Stimulated activated CD4-positive, alpha-beta T cell treated with anti-CD3 and anti-CD28 coated beads, Interleukin-2, amount 100 ng/mL, for 4 hours (primary cell): ENCODE measurements around the gene CCDC141.

ENCODE experiments used
- DNase-seq: peaks from one replicate; pipeline ENCODE4 v3.0.0-alpha.2; 2020; ENCODE audit warnings: low read depth

The CCDC141 gene

DNA sequence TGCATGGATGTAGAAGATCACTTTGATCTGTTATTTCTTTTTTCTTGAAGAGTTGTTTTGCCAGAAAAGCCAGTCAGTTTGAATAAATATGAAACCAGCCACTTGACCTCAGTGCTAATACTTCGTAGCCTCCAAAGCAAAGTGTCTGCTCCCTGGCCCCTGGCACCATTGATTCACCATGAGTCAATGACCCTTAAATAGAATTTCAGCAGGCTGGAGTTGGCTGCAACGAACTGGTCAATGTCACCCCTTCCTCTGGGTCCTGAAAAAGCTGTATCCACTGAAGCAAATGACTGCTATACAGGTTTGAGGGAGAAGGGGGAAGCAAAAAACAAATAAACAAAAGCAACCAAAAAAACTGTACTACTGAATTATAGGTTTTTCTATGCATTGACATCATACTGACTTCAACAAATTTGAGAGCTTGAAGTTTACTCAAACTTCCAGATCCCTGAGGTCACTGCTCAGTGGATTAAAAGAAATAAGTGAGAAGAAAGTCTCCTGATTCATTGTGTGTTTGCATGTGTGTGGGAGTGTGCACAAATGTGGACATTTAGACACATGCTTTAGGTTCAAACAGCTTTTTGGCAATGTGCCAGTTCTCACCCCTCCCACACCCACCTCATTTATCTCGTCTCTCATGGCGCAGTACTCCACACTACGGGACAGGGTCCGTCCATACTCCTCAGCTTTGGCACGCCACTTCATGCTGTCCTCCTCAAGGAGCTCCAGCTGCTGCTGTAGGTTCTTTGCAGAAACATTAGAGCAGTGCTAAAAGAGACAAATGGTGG, 184.6 kb downstream of the CCDC141 start:
- no peak for DNase-seq

DNA sequence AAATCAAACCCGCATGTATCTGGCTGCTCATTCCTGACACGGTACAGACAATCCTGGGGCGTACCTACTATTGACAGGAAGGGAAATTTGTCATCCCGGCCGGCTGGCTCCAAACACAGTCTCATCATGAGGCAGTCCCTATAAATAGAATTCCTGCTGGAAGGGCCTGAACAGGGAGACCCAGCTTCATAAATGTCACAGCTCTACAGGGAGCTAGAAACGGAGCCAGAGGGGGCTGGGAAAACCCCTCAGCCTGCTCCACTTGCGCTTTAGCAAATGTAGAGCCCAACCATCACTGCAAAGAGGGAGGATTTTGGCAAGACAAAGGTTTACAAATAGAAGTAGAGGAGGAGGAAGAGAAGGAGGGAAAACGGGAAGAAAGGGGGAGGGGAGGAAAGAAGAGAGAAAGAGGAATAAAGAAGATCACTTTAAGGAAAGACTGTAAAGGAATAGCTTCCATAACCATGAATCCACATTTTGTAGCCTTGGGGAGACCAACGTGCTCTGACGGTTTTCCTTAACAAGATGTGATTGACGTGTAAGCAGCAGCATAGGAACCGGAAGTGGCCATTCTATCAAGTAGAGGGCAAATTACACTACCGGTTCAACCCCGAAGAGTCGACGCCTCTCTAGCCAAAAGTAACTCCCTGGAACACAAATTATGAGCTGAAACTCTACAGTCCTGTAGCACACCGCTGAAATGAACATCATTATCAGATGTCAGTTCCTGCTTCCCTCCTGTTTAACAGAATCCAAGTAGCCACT, 185.9 kb downstream of the CCDC141 start:
- DNase-seq = no peak

DNA sequence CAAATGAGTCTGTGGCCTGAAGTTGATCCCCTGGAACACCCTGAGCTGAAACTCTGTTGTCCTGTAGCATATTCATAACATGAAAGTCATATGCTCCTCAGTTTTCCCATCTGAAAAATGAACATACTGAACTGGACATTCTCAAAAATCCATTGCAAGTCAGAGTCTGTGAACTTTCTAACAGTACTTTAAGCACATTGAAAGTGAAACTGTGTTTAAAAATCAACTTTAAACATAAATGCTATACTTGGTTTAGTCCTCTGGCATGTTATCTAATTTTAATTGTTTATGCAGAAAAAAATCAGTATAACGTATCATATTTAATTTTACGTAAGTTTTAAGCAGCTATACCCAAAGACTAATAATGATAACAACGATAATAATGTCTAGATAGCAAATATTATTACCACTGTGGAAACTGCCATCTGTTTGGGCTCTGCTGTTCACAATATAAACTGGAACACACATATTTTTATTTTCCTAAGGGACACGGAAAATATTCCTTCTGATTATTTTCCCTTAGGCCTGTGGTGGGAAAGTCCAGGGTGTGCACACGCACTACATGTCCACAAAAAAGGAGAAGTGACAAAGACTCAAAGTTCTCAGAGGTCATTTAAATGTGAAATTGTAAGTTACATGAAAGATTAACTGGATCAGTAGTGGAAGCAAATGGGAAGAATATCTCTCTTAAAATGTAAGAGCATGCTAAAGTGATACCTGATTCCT, 186.6 kb downstream of the CCDC141 start:
- no peak for DNase-seq

DNA sequence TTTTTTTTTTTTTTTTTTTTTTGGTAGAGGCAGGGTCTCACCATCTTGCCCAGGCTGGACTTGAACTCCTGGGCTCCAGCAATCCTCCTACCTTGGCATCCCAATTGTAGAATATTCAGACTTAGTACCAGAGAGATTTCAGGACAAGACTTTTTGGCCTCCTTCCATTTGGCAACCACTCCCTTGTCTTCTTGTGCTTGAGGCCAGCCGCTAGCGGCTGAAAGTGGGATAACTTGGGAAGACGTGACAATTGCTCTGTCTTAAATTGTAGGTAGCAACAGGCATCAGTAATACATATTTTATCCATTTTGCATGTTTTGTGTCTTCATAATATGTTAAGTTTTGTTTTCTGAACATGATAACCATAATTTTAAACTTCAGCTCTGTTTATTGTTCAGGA, 189.4 kb downstream of the CCDC141 start:
- no peak for DNase-seq

DNA sequence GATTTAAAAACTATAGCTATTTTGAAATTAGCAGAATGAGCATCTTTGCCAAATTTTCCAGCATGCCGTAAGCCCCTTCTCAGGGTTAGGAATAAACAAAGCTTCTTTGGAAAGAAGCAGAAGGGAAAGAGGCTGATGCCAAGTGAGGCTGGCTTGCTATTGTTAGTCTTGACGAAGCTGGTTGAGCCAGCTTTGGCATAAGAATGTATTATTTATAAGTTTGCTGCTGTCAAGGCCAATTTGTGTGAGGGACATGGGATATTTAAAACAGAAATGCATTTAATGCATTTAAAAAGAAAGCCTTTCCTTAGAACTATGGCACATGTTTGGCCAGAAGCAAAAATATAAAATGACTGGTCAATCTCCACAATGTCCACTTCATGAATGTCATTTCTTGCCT, 190.2 kb downstream of the CCDC141 start:
- no peak for DNase-seq

DNA sequence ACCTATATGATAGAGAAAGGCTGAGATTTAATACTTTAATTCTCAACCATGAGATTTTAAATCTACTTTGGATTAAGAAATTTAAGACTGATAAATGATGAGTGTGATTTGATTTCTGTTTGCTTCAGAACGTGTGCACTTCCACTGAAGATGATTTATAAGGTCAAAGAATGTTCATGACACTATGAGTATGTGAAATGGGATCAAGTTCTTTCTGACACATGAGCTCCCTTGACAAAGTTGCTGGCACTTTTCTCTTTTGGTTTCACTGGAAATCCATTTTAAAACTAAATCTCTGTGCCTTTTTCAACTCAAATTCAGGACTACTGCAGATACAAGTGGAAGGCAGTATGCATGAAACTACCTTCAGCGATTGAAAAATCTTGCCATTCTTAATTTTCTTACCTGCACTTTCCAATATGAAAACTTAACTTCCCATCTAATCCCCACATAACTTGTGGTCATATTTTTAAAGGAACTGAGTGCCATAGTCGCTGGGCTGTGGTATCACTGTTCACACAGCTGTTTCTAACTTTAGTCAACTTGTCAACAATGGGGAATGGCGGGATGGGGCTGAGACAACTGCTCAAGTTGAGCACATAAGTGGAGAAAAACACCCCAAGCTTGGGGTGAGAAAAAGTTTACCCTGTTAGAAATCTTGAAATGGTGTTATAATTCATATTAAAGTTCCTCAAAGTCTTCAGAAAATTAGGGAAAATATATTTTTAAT, 190.9 kb downstream of the CCDC141 start:
- no peak for DNase-seq

DNA sequence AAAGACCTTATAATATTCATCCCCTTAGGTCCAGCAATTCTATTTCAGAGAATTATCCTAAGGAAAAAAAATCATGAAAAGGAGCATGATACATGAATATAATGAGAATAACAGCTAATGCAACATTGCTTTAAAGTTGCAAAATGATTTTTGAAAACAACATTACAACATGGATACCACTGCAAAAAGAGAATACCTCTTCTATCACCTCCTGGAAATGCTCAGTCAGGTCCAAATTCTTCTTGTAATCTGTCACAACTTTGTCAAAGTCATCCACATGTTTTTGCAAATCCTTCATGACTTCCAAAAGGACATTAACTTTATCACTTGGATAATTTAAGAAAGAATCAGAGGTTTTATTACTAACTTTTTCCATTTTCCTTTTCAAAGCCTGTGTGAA, 194.8 kb downstream of the CCDC141 start:
- no peak for DNase-seq

DNA sequence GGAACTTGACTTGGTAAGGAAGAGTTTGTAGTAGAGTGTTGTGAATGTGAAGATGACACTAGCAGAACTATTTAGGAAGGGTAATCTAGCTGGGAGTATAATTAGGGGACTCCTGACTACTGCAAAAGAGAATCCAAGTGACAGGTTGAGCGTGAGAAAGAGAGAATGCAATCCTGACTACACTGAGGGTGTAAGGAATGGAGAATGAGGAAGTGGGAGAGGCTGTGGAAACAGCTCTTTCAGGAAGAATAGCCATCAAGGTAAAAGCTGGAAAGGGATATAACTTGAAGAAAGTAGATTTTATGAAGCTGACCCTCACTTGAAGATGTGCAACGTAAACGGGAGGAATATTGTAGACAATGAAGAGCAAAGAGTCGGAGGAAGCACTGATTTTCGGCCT, 201.6 kb downstream of the CCDC141 start:
- no peak for DNase-seq

DNA sequence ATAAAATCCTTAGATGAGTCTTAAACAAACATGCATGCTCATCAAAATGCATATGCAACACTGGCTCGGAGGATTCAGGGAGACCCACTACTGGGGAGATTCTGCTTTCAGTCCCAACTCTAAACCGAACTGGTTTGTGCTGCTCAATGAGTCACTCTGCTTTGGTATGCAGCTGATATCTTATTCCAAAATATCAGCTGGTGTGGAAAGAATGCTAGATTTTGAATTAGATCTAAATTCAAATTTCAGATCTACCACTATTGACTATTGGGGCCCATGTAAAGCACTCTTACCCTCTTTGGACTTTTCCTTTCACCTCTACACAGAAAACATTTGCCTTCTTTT, 203.5 kb downstream of the CCDC141 start:
- no peak for DNase-seq

DNA sequence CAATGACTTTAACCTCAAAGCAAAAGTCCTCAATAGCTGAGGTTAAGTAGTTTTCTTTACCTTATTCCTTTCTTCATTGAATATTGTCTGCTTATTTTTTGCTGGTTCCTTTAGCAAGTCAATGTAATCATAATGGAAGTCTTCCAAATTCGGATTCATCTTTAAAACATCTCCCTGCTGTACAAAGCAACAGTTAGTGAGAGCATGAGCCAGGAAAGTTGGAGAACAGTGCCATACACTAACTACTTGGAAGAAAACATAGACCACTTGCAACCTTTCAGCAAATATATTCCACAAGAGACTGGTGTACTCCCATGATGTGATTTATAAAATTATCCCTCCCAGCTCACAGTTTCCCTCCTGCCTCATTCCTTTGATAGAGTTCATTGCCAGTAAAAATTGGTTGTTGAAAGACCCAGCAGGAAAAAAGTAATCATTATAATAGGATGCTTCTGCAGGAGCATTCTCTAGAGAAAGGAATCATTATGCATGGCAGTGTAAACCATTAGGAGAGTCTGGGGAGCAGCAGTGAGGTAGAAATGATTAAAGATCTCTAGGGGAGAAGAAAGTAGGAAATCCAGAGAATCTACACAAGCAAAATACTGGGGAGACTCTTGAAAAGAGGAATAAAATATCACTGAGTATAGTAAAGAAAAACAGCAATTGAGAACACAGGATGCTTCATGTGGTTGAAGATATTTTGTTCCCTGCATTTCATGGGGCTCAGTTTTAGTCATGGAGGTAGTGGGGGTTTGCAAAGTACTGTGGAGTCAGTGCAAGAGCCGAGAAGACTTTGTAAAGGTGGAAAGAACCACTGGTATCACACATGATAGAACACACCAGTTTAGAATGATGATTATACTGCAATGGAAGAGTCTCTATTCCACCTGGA, 204.1 kb downstream of the CCDC141 start:
- no peak for DNase-seq

DNA sequence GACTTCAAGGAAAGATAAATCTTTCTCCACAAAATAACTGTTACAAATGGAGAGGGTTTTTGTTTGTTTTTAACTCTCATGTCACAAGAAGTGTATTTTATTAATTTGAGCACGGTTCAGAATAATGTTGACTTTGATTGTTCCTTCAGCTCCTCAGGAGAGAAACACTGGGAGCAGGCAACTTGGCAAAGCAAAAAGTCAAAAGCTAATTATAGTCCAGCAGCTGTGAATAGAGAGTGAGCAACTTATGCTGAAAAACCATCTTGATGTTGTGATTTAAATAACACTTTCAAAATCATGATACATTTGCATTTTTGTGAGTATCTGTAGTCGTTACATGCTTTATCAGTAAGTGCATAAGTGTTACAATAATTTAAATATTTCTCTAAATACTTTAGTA, 205.2 kb downstream of the CCDC141 start:
- no peak for DNase-seq

DNA sequence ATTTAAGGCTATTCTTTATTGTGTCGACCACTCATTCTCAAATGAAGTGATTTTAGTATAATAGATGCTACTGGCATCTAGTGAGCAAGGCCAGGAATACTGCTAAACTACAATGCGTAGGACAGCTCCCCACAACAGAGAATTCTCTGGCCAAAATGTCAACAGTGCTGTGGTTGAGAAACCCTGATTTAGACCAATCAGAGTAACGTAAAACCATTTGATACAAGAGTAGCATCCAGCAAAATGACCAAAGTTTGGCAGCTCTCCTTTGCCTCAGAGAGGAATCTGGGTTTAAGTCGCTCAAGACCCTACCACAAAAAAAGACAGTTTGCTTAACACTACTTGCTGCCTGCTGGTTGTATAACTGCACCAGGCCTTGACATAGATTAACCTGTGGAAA, 205.7 kb downstream of the CCDC141 start:
- no peak for DNase-seq

DNA sequence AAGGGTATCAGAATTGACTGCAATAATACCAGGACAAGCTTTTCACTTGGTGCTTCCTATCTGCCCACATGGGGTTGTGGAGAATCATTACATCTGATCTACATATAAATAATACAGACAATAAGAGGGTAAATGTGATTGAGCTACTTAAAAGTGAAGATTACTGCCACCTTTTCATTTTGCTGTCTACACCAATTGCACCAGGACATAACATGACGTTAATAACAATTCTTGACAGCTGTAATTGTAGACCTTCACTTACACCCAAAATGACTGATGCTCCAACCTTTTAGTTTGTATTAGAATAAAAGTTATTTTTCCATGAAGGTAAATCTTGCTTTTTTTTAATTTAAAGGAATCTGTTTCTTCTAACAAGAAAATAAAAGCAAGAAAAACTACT, 206.2 kb downstream of the CCDC141 start:
- no peak for DNase-seq

DNA sequence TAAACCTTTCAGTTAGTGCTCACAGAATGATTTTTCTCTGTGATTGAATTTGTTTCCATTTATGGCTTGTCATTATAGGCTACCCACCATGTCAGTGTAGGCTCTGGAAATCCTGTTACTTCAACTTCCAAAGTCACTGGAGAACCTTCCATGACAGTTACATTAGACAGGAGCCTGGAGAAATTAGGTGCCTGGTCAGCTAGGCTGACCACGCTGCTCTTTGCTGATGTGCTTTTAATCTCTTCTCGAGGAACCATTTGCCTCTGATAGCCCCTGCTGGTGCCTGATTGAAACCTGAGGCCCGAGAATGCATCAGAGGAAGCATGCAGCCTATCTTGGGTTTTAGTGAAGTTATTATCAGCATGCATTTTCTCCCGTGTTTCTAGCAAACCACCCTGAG, 213.1 kb downstream of the CCDC141 start:
- DNase-seq = no peak

DNA sequence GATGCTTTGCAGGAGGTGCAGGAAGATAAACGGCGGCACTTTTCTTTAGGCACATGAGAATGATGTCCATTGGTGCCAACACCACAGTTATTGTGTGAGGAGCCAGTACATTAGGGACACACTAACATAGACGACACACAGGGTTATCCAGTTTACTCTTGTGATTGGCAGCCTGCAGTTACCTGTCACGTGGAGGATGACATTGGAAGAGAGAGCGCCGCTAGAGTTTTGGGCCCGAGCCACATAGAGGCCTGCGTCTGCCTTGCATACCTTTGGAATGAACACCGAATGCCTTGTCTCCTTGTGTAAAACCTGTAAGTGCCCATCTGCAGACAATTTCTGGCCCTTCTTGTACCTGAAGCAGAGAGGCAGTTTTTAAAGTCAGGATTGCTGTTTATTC, 215.9 kb downstream of the CCDC141 start:
- no peak for DNase-seq

DNA sequence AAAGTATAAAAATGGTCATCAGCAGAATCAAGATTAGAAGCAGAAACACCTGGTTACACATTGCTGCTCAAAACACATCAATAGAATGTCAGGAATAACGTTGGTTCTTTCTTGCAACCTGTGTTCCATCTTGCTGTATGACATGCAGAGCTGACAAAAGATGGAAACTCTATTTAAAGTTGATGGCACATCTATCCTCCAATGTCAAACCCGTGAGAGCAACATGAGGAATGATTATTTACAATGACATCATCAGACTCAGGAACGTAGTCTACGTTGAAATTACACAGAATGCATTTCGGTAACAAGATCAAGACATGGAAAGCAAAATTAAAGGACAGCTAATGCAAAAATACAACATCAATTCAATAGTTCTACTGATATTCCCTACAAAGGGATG, 216.6 kb downstream of the CCDC141 start:
- DNase-seq = no peak

DNA sequence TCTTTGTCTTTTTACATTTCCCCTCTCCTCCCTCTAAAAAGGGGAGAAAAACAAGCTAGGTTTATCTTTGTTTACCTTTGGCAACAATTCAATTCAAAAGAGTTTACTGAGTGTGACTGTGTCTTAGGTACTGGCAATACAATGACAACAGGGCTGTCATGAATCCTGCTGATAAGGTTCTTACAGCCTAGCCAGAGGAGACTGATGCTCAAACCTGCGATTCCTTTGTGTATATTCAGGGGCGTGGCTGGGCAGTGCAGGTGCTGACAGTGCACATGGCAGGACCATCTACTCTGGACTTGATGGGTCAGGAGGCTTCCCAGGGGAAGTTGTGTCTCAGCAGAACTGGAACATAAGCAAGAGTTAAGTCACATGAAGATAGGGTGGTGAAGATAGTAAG, 219.5 kb downstream of the CCDC141 start:
- no peak for DNase-seq

DNA sequence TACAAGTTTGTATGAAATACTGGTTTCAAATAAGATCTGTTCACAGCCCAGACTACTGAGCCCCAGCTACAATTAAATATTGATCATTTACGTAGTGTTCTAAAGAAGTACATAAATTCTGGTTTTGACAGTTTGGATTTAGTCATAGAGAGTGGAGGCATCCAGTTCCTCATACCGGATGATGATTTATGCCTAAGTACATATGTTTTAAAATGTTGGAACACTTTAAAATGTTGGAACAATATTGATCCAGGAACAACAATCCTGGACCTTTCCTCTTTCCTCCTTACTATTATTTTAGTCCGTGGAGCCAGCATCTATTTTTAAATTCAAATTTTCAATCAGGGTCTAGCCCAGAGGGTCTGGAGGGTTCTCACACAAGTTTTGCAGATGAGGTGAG, 220.0 kb downstream of the CCDC141 start:
- no peak for DNase-seq

DNA sequence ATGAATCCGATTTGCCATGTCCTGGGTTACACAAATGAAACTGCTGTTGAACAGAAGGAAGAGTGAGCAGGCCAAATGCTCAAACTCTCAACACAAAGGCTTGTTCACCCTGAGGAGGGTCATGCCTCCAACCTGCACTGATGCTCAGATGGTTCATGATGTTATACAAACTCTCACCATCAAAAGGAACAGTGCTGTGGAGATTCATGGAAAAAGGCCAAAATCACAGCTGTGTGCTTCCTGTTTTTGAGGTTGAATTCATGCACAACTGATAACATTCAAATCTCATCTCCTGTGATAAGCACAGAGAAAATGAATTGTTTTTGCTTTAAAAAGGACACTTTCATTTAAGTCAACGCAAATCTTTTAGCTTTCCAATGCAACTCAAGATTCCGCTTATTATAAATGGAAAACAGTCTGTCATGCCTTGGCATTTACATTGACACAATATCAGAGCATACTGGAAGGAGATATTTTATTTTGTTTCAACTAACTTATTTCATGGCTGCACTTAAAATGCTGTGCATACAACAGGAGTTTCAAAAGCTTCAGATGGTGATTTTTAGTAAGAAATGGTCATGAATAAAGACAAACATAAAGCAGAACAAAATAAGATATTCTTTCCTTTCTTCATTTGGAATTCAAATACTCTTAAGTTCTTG, 220.5 kb downstream of the CCDC141 start:
- no peak for DNase-seq

DNA sequence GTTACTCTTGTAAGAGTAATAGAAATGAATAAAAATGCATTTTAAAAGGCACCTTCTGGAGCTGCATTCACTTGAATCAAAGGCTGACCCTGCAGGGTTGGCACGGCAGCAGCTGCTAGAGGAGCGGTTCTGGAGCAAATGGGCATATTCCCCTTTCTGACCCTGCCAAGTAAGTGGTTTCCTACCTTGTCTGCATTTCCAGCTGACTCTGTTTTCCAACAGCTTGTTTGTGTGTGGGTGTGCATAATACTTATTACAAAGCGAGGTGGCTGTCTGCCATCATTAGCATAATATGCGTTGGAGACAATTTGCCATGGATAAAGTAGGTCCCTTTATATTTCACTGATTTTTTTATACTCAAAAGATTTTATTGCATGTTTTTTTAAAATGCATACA, 221.5 kb downstream of the CCDC141 start:
- DNase-seq = no peak
